NCI-H2171 treated with DMSO at 0.1 percent for 48 hours (cell line): ENCODE data around the gene NFIC.
"Not testable (repeated sequence)": the region's sequence is repeated elsewhere in the genome, so short reads cannot be mapped to it uniquely, and the experiment has no call there.

Experiments
- DNase-seq: peaks from one replicate; lab custom pipeline; 2025; lab: John Stamatoyannopoulos, UW

The NFIC gene

DNA sequence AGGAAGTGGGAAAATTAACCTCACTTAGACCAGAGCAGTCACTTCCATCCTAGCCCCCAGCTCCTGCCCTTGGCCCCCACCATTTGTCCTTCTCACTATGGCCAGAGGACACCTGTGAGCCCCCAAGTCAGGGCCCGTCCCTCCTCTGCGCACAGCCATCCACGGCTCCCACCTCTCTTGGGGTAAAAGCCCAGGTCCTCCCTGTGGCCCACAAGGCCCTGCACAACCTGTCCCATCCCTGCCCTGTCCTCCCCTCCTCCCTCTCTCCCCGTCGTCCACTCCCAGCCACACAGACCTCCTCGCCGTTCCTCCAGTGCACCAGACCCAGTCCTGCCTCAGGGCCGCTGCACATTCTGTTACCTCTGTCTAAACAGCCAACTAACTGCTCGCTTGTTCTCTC lies 60.0 kb downstream of the NFIC start:
- no peak for DNase-seq

DNA sequence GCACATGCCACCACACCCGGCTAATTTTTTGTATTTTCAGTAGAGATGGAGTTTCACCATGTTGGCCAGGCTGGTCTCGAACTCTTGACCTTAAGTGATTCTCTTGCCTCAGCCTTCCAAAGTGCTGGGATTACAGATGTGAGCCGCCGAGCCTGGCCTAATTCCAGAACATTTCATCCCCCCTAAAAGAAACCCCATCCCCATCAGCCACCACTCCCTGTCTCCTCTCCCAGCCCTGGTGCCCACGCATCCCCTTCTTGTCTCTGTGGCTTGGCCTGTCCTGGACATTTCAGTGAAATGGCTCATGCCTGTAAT lies 63.9 kb downstream of the NFIC start:
- DNase-seq, result not testable (repeated sequence)

DNA sequence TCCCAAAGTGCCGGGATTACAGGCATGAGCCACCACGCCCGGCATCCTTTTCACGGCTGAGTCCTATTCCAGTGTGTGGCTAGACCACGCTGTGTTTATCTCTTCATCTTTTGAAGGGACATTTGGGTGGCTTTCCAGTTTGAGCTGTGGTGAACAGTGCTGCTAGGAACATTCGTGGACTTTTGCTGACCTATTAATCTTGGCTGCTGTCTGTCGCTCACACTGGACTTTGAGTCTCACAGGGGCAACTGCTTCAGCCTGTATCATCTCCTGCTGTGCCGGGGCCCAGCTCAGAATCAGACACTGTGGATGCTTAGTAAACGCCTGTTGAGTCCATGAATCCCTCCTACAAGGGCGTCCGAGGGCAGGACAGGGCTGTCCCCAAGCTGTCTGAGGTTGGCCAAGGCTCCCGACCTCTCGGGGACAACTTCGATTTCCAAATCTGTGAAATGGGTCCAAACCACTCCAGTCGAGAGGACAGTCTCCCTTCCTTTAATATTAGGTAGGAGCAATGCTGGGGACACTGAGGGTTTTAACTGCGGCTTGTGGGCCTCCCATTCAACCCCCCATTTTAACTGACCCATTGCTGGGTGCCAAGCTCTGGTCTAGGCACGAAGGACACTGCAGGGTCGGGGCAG lies 65.5 kb downstream of the NFIC start:
- no peak for DNase-seq

DNA sequence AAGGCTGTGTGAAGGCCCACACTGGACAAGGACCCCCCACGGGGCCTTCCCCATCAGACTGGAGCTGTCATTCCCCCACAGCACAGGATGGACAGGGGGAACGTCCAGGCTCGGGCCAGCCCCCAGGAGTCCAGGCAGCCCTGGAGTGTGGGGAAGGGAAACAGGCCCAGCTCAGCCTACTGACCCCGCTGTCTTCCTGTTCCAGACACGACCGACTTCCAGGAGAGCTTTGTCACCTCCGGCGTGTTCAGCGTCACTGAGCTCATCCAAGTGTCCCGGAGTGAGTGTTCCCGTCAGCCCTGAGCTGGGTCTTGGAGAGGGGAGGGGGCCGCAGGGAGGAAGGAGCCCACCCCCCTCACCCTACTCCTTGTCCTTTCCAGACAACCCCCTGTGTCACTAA lies 66.9 kb downstream of the NFIC start:
- DNase-seq, result no peak

DNA sequence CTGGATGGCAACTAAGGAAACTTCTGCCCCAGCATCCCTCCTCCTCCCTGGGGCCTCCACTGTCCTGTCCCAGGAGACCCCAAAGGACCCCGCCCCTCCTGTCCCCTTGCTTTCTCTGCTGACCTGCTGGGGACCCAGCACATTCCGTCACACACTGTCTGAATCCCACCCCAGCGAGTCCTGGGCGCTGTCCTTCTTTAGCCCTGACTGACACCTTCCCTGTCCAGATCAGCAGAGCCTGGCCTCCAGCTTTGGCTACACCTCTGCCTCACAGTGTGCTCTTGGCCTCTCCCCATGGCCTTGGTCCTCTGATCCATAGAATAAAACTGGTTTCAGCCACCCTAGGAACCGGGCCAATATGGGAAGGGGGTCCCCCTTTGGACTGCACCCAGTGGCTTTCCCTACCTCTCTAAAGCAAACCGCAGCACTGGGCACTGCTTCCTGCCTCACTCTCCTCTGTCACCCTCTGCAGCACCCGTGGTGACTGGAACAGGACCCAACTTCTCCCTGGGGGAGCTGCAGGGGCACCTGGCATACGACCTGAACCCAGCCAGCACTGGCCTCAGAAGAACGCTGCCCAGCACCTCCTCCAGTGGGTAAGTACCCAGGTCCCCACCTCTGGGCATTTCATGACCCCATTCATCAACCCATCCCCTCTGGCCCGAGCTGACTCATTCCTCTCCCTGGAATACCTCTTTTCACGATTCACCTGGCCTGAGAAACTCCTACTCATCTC lies 67.6 kb downstream of the NFIC start:
- no peak for DNase-seq

DNA sequence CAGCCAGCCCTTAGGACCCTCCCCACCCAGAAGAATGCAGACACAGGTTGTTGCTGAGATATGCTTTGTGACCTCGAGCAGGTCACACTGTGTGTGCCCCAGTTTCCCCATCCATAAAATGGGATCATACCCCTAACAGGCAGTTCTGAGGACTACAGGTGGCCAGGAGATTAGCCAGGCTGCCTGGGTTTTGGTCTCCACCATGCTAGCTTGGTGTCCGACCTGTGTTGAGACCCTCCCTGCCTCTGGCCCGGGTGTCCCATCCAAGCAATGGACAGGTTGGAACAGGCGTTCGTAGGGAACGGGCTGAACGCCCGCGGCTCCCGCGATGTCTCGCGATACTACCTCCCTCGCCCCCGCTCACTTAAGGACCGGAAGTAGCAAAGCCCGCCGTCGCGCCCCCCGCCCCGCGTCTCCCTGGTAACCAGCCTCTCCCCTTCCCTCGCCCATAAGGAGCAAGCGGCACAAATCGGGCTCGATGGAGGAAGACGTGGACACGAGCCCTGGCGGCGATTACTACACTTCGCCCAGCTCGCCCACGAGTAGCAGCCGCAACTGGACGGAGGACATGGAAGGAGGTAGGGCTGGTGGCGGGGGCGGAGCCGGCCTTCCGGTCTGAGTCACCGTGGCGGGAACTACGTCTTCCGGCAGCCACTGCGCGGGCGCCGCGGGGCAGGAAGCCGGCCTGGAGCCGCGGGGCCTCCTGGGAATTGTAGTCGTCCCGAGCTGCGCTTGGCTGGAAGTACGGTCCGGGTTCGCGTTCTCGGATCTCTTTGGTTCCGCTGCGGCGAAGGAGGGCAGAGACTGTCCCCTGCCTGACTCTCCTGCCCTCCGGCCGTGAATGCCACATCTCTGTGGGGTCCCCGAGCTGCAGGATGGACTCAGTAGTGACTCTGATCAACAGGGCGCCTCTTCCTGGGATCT lies 68.5 kb downstream of the NFIC start:
- DNase-seq, result peak; percentile 96

DNA sequence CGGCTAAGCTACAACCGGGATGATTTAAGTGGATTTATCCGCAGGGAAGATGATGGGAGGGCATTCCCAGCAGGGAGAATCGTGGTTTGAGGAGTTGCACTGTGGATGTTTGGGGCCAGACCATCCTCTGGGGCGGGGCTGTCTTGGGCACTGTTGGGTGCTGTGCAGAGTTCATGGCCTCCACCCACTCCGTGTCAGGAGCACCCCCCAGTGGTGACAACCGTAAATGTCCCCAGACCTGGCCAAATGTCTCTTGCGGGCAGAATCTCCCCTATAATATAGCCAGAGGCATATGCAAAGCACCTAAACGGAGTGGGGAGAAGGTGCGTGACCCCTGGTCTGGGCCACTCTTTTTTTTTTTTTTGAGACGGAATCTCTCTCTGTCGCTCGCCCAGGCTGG lies 73.7 kb downstream of the NFIC start:
- no peak for DNase-seq

DNA sequence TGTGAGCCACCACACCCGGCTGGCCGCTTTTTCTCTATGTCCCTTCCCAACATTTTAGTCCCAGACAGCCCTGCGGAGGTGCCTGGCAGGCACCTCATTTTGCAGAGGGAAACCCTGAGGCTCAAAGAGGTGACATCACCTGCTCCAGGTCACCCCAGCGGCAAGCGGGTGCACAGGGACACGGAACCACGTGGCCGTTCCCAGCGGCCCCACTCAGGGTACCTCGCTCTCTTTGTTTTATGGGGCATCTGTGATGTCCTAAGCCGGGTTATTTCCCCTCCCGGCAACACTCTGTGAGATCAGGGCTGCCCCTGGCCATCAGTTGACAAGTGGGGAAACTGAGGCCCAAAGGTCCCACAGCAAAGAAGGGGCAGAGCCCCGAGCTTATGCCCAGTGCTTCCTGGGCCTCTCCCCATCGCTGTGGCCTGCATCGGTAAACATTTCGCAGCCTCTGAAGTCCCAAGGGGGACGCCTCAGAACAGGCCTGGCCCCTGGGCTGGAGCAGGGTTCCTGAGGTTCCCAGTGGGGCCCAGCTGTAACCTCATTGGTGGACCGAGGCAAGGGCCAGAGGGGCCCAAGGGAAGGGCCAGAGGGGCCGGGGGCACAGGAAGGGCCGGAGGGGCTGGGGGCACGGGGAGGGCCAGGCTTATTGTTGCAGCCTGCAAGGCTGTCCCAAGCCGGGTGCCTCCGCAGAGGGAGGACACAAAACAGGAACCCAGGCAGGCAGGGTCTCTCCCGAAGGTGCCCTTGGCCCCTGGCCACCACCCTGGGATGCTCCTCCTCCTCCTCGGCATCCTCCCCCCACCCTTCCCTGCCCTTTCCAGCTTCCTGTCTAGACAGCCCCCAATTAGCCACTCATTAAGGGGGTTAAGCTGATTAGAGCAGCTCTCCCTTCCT lies 75.0 kb downstream of the NFIC start:
- no peak for DNase-seq

DNA sequence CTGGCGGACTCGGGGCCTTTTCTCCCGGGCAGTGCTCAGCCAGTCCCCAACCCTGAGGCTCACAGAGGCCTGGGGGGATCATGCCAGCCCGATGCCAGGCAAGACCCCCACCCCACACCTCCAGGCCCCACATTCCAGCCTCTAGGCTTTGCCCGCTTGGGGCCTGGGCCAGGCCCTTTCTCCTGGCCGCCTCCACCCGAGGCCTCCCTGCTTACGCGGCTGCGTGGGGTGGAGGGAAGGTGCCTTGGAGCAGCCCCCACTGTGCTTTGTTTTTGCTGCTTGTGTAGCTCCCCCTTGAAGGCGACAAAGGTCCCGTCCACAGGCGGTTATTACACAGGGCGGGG lies 75.6 kb downstream of the NFIC start:
- no peak for DNase-seq

DNA sequence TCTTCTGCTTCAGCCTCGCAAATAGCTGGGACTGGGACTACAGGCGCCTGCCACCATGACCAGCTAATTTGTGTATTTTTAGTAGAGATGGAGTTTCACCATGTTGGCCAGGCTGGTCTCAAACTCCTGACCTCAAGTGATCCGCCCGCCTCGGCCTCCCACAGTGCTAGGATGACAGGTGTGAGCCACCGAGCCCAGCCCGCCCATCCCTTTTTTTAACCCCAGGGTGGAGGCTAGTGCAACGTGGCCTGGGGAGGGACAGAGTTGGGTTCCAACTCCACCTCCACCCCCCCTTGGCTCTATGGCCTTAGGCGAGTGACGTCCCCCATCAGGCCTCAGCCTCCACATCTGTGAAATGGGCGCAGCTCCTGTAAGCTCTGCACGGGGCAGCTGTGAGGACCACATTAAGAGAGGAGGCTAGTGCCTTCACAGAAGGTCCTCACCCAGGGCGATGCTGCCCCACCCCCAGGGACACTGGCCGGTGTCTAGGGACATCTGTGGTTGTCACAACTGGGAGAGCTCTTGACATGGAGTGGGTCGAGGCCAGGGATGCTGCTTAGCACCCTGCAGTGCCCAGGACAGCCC lies 76.2 kb downstream of the NFIC start:
- no peak for DNase-seq

DNA sequence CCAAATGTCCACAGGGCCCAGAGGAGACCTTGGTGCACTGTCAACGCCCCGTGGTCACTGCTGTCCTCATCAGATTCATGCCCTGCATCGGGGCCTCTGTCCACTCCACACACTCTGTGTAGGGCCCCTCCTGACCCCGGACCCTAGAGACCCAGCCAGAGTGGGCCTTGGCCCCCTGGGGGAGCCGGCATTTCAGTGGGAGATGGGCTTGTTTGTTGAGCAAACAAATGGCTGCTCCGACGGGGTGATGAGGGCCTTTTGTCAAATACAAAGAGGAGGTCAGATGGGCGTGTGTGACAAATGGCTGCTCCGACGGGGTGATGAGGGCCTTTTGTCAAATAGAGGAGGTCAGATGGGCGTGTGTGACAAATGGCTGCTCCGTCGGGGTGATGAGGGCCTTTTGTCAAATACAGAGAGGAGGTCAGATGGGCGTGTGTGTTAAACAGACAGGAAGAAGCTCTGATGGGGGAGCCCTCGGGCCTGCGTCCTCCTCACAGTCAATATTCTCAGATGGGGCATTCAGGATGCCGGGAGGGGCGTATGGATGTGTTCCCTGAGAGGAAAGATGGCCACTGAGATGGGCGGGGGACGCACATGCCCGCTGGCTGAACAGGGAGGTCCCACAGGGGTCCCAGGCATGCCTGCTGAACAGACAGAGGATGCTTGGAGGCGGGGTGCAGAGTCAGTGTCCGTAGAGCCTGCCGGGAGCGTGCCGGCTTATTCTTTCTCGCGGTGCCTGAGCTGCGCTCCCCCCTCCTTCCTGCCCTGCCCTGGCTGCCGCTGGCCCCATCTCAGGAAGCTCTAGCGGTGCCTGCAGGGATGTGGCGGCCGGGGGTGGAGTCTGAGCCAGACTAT lies 77.7 kb downstream of the NFIC start:
- no peak for DNase-seq

DNA sequence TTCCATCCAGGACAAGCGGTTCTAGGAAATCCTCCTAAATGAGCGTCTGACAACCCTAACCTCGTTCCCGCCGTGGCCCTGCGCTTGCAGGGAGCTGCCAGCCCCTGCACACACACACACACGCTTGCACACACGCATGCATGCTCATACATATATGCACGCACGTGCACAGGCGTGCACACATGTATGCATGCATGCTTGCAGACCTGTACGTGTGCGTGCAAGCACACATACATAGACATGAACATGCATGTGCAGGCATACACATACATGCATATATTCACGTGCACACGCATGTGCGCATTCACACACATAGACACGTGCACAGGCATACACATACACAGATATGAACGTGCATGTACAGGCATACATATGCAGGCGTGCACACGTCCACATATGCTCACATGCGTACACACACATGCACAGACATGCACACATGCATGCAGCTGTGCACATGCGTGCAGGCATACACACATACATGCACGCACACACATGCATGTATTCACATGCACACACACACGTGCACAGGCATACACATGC lies 78.4 kb downstream of the NFIC start:
- DNase-seq, result no peak

DNA sequence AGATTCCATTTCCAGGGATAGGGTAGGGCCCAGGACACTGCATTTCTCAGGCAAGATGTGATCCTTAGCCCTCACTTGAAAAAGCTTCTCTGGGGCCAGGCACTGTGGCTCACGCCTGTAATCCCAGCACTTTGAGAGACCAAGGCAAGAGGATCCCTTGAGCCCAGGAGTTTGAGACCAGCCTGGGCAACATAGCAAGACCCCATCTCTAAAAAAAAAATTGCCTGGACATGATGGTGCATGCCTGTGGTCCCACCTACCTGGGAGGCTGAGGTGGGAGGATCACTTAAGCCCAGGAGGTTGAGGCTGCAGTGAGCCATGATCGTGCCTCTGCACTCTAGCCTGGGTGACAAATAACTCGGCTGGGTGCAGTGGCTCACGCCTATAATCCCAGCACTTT lies 80.3 kb downstream of the NFIC start:
- not testable (repeated sequence) for DNase-seq

DNA sequence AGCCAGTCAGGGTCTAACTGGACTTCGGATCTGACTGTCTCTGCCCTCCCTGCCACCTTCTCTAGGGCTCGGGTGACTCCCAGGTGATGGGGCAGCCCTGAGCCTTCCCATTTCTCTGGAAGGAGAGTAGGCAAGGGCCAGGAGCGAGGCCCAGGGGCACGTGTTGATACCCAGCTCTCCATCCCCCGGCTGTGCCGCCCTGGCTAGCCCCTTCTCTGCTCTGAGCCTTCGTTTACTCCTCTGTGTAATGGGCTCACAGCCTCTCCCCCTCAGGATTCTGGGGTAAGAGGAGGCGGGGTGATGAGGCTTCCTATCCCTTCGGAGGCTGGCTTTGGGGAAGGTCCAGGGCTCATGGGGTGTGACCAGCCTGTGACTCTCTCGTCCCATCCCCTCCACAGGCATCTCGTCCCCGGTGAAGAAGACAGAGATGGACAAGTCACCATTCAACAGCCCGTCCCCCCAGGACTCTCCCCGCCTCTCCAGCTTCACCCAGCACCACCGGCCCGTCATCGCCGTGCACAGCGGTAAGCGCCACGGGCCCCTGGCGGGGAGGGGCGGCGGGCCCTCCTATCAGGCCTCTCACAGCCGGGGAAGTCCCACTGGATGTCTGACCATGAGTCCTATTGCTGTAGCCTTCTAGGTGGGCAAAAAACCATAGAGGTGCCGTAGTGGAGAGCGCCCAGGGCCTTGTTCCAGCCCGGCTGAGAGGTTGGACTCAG lies 82.4 kb downstream of the NFIC start:
- no peak for DNase-seq

DNA sequence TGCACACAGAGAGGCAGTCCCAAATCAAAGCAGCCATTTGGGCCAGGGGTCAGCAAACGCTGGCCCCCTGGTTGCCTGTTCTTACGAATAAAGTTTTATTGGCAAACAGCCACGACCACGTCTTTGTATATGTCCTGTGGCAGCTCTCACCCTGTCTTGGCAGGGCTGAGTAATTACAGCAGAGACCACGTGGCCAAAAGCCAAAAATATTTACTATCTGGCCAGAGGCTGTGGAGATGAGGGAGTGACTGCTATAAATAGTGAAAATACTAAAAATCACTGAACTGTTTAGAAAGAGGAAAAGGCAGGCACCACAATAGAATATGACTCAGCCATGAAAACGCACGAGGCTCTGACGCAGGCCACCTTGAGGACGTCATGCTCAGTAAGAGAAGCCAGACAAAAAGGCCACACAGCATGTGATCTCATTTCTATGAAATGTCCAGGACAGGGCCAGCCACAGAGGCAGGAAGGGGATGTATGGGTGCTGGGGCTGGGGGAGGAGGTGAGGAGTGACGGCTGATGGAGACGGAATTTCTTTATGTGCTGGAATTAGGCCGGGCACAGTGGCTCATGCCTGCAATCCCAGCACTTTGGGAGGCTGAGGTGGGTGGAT lies 84.5 kb downstream of the NFIC start:
- peak; percentile 12 for DNase-seq

DNA sequence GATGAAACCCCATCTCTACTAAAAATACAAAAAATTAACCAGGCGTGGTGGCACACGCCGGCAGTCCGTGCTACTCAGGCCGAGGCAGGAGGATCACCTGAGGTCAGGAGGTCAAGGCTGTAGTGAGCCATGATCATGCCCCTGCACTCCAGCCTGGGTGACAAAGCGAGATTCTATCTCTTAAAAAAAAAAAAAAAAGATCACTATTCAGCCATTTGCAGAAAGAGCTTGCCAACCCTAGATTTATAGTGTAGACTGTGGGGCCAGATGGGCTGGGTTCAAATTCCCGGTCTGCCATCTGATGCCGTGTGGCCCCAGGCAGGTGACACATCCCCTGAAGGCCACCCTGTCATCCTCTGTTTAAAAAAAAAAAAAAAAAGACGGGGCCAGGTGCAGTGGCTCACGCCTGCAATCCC lies 85.1 kb downstream of the NFIC start:
- peak; percentile 83 for DNase-seq

DNA sequence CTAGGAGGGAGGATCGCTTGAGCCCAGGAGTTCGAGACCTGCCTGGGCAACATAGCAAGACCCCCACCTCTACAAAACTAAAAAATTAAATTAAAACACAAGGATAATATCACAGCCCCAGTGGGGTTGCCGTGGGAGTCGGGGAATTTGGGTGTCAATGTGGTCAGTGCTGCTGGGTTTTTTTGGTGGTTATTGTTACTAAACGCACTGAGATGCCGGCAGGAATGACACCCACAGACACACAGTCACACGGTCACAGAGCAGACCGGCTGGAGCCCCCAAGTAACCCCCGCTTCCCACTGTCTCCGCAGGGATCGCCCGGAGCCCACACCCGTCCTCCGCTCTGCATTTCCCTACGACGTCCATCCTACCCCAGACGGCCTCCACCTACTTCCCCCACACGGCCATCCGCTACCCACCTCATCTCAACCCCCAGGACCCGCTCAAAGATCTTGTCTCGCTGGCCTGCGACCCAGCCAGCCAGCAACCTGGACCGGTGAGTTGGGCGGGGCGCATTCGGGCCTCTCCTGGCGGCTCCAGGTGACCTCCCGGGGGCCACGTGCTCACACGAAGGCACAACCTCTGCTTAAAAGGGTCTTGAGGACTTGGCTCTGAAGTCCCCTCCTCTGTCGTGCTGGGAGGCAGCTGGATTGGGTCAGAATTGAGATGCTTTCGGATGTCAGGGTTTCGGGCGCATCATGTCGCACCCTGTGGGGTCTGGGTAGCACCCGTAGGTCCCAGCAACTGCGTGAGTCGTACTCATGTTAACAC lies 86.0 kb downstream of the NFIC start:
- no peak for DNase-seq

DNA sequence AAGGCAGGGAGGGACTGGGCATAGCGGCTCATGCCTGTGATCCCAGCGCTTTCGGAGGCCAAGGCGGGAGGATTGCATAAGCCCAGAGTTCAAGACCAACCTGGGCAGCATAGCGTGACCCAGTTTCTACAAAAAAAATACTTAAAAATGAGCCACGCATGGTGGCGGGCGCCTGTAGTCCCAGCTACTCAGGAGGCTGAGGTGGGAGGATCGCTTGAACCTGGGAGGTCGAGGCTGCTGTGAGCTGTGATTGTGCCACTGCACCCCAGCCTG lies 86.5 kb downstream of the NFIC start:
- not testable (repeated sequence) for DNase-seq

DNA sequence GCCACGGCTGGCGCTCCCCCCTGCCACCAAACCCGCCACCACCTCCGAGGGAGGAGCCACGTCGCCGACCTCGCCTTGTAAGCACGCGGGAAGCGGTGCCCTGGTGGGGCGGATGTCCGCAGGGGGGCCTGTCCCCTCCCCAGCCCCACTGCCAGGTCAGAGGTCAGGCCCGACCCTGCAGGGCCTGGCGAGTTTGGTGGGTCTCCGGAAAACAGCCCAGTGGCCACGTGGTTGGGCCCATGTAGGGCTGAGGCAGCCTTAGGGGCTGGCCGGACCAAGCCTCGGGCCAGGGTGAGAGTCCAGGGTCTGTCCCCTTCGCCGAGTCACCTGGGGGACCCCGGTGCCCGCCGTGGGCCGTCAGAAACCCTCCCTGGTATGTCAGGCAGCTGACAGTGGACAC lies 87.5 kb downstream of the NFIC start:
- DNase-seq, result no peak
